Measurements from ENCODE around the gene PRMT6. TPM values are rescaled to one million over a fixed set of nuclear protein-coding genes. Genes with fewer than 3 reads are reported as not detected.
A peak's percentile ranks its signal among the peaks of the same experiment; 100 is the strongest.
"Not testable (repeated sequence)": the region's sequence is repeated elsewhere in the genome, so short reads cannot be mapped to it uniquely, and the experiment has no call there.

Gene PRMT6
- total RNA-seq, 2 donors from 2014 or later = 12.9 to 18.0 TPM

GRCh38 chr1:107057197-107058133 lies 991 bp downstream of the PRMT6 start:
- Mint-ChIP-seq H3K27ac (peak overlapping the region; percentile 91 to 94), H3K9me3 (no peaks in the 10 kb centered on the region), H3K27me3 (peaks cover 0 to 4% of the 10 kb centered on the region in 2 donors), H3K4me3 (peak overlapping the region; percentile 91), H3K4me1 (ENCODE audit: low read depth in 2 of 2) (peaks cover 15 to 30% of the 10 kb centered on the region in 2 donors), H3K36me3 (peaks cover 6% of the 10 kb centered on the region)
- peak; percentile 76 for DNase-seq (ENCODE audit: low spot score)
- peak; percentile 72 to 77 for ATAC-seq

GRCh38 chr1:107058245-107059032 lies 2.0 kb downstream of the PRMT6 start:
- Mint-ChIP-seq H3K27ac (peak overlapping the region; percentile 91 to 94), H3K4me1 (ENCODE audit: low read depth in 2 of 2) (peaks cover 15 to 30% of the 10 kb centered on the region in 2 donors), H3K36me3 (peaks cover 6% of the 10 kb centered on the region), H3K4me3 (peak overlapping the region; percentile 91), H3K27me3 (peaks cover 0 to under 1% of the 10 kb centered on the region in 2 donors), H3K9me3 (no peaks in the 10 kb centered on the region)
- no peak for DNase-seq (ENCODE audit: low spot score)
- ATAC-seq = no peak

- DNase-seq (ENCODE audit: low spot score) = no peak
- H3K36me3 Mint-ChIP-seq = no peaks in the 10 kb centered on the region
- H3K27me3 Mint-ChIP-seq = no peaks in the 10 kb centered on the region
- no peaks in the 10 kb centered on the region for H3K9me3 Mint-ChIP-seq
- H3K4me3 Mint-ChIP-seq = no peak overlapping the region
- ATAC-seq = no peak
- peaks cover 11 to 17% of the 10 kb centered on the region in 2 donors for H3K4me1 Mint-ChIP-seq (ENCODE audit: low read depth in 2 of 2)
- no peak overlapping the region for H3K27ac Mint-ChIP-seq
Observed at GRCh38 chr1:107061886-107062285, 5.4 kb downstream of the PRMT6 start.

- Mint-ChIP-seq H3K27ac (no peak overlapping the region), H3K36me3 (no peaks in the 10 kb centered on the region), H3K27me3 (peaks cover 13 to 30% of the 10 kb centered on the region in 2 donors), H3K9me3 (no peaks in the 10 kb centered on the region), H3K4me1 (ENCODE audit: low read depth in 2 of 2) (no peaks in the 10 kb centered on the region), H3K4me3 (no peak overlapping the region)
- ATAC-seq = no peak
- no peak for DNase-seq (ENCODE audit: low spot score)
Observed at GRCh38 chr1:107073493-107073892, 17.0 kb downstream of the PRMT6 start.

- no peaks in the 10 kb centered on the region for H3K9me3 Mint-ChIP-seq
- DNase-seq (ENCODE audit: low spot score) = no peak
- peaks cover 11 to 27% of the 10 kb centered on the region in 2 donors for H3K27me3 Mint-ChIP-seq
- H3K36me3 Mint-ChIP-seq = no peaks in the 10 kb centered on the region
- no peaks in the 10 kb centered on the region for H3K4me1 Mint-ChIP-seq (ENCODE audit: low read depth in 2 of 2)
- H3K4me3 Mint-ChIP-seq = no peak overlapping the region
- no peak overlapping the region for H3K27ac Mint-ChIP-seq
- ATAC-seq = no peak
Observed at GRCh38 chr1:107076841-107077240, 20.4 kb downstream of the PRMT6 start.

- Mint-ChIP-seq H3K27ac (no peak overlapping the region), H3K4me3 (no peak overlapping the region), H3K4me1 (ENCODE audit: low read depth in 2 of 2) (no peaks in the 10 kb centered on the region), H3K9me3 (no peaks in the 10 kb centered on the region), H3K27me3 (peaks cover 7 to 35% of the 10 kb centered on the region in 2 donors), H3K36me3 (no peaks in the 10 kb centered on the region)
- ATAC-seq = no peak
- DNase-seq (ENCODE audit: low spot score) = no peak
Observed at GRCh38 chr1:107079249-107079648, 22.8 kb downstream of the PRMT6 start.

- Mint-ChIP-seq H3K36me3 (peaks cover 5% of the 10 kb centered on the region), H3K4me1 (ENCODE audit: low read depth in 2 of 2) (no peaks in the 10 kb centered on the region), H3K4me3 (no peak overlapping the region), H3K9me3 (peaks cover 4% of the 10 kb centered on the region), H3K27ac (no peak overlapping the region), H3K27me3 (peaks cover 7 to 45% of the 10 kb centered on the region in 2 donors)
- no peak for DNase-seq (ENCODE audit: low spot score)
- no peak for ATAC-seq
Observed at GRCh38 chr1:107081102-107081501, 24.6 kb downstream of the PRMT6 start.

- H3K36me3 Mint-ChIP-seq = peaks cover 5% of the 10 kb centered on the region
- H3K4me3 Mint-ChIP-seq = no peak overlapping the region
- ATAC-seq = no peak
- H3K9me3 Mint-ChIP-seq = peaks cover 4% of the 10 kb centered on the region
- peaks cover 7 to 16% of the 10 kb centered on the region in 2 donors for H3K27me3 Mint-ChIP-seq
- no peak for DNase-seq (ENCODE audit: low spot score)
- no peak overlapping the region for H3K27ac Mint-ChIP-seq
- H3K4me1 Mint-ChIP-seq (ENCODE audit: low read depth in 2 of 2) = no peaks in the 10 kb centered on the region
Observed at GRCh38 chr1:107091418-107091817, 34.9 kb downstream of the PRMT6 start.

GRCh38 chr1:107093395-107093794 lies 36.9 kb downstream of the PRMT6 start:
- H3K4me3 Mint-ChIP-seq; H3K9me3 Mint-ChIP-seq; H3K27ac Mint-ChIP-seq; ATAC-seq; H3K36me3 Mint-ChIP-seq; H3K27me3 Mint-ChIP-seq; H3K4me1 Mint-ChIP-seq (ENCODE audit: low read depth in 2 of 2); DNase-seq (ENCODE audit: low spot score): not testable (repeated sequence)

- DNase-seq (ENCODE audit: low spot score) = no peak
- H3K27me3 Mint-ChIP-seq = peaks cover 6 to 22% of the 10 kb centered on the region in 2 donors
- no peaks in the 10 kb centered on the region for H3K9me3 Mint-ChIP-seq
- no peak for ATAC-seq
- H3K4me3 Mint-ChIP-seq = no peak overlapping the region
- H3K27ac Mint-ChIP-seq = no peak overlapping the region
- no peaks in the 10 kb centered on the region for H3K4me1 Mint-ChIP-seq (ENCODE audit: low read depth in 2 of 2)
- no peaks in the 10 kb centered on the region for H3K36me3 Mint-ChIP-seq
Observed at GRCh38 chr1:107095647-107096046, 39.2 kb downstream of the PRMT6 start.

- H3K4me3 Mint-ChIP-seq = no peak overlapping the region
- no peak for ATAC-seq
- peaks cover 10 to 25% of the 10 kb centered on the region in 2 donors for H3K27me3 Mint-ChIP-seq
- no peak for DNase-seq (ENCODE audit: low spot score)
- no peaks in the 10 kb centered on the region for H3K36me3 Mint-ChIP-seq
- H3K27ac Mint-ChIP-seq = no peak overlapping the region
- peaks cover 0 to 4% of the 10 kb centered on the region in 2 donors for H3K4me1 Mint-ChIP-seq (ENCODE audit: low read depth in 2 of 2)
- peaks cover 5% of the 10 kb centered on the region for H3K9me3 Mint-ChIP-seq
Observed at GRCh38 chr1:107096690-107097089, 40.2 kb downstream of the PRMT6 start.

- Mint-ChIP-seq H3K27ac (no peak overlapping the region), H3K9me3 (peaks cover 5% of the 10 kb centered on the region), H3K27me3 (peaks cover 10 to 24% of the 10 kb centered on the region in 2 donors), H3K4me1 (ENCODE audit: low read depth in 2 of 2) (peaks cover 0 to 4% of the 10 kb centered on the region in 2 donors), H3K4me3 (no peak overlapping the region), H3K36me3 (no peaks in the 10 kb centered on the region)
- ATAC-seq (no peak), DNase-seq (ENCODE audit: low spot score) (no peak)
Observed at GRCh38 chr1:107098961-107099360, 42.5 kb downstream of the PRMT6 start.

- Mint-ChIP-seq H3K27ac (no peak overlapping the region), H3K4me1 (ENCODE audit: low read depth in 2 of 2) (peaks cover 0 to 4% of the 10 kb centered on the region in 2 donors), H3K27me3 (peaks cover 10 to 24% of the 10 kb centered on the region in 2 donors), H3K36me3 (no peaks in the 10 kb centered on the region), H3K4me3 (no peak overlapping the region), H3K9me3 (peaks cover 5% of the 10 kb centered on the region)
- DNase-seq (ENCODE audit: low spot score) (no peak), ATAC-seq (no peak)
Observed at GRCh38 chr1:107100331-107100984, 44.0 kb downstream of the PRMT6 start.

Data from natural killer cell treated with Interleukin-12 subunit alpha and Interleukin-12 subunit beta and Interleukin-15 and Interleukin-18, amount 100 ng/mL, for 72 hours (primary cell).